CD4-positive, alpha-beta T cell (primary cell): ENCODE results near the gene ATP1B1. TPM values are rescaled to one million over a fixed set of nuclear protein-coding genes. Genes with fewer than 3 reads are reported as not detected.

Experiments used
- ATAC-seq: fragments of 200-7000 bp; cut with Tn5 transposase; one replicate; pipeline ENCODE4 v1.10.0; 2022; ENCODE audit warnings: mild to moderate bottlenecking; ENCODE audit not compliant: poor library complexity
- CTCF ChIA-PET: fragments of 350-600 bp; sonication (Branson Sonifier 250); formaldehyde crosslinking; loops from one replicate; lab custom pipeline; 2021; ENCODE audit warnings: antibody characterized with exemption, inconsistent platforms; lab: Charles Lee
- POLR2A ChIA-PET: fragments of 350-600 bp; sonication (Branson Sonifier 250); formaldehyde crosslinking; loops from one replicate; lab custom pipeline; 2021; ENCODE audit warnings: antibody characterized with exemption, inconsistent platforms; lab: Charles Lee
- DNase-seq, 14 experiments: peaks; one replicate each; pipeline ENCODE4 v3.0.0-alpha.2; 2013 to 2020; ENCODE audit warnings: mixed read lengths in 2 of 14
- H3K27ac ChIP-seq, 2 donors: one replicate each; pipeline versions ENCODE4 v1.5.1 to v1.7.0; 2013; ENCODE audit warnings: low read length in 2 of 2, low read depth in 1 of 2, mild to moderate bottlenecking in 1 of 2
- H3K27me3 ChIP-seq, 2 experiments: 1 replicate in 1 of 2; 2 replicates in 1 of 2; pipeline versions ENCODE4 v1.6.1 to v1.7.0; 2013; ENCODE audit warnings: low read length in 2 of 2, control low read depth in 1 of 2, mild to moderate bottlenecking in 1 of 2, moderate library complexity in 1 of 2; ENCODE audit not compliant: insufficient read depth in 2 of 2, control insufficient read depth in 1 of 2
- H3K36me3 ChIP-seq: one replicate; pipeline ENCODE4 v1.6.1; 2013; ENCODE audit warnings: low read length, control low read depth; ENCODE audit not compliant: insufficient read depth
- H3K4me1 ChIP-seq: one replicate; pipeline ENCODE4 v1.6.1; 2013; ENCODE audit warnings: low read length, control low read depth; ENCODE audit not compliant: insufficient read depth
- H3K4me3 ChIP-seq: one replicate; pipeline ENCODE4 v1.5.1; 2013; ENCODE audit warnings: mild to moderate bottlenecking, low read length, moderate library complexity
- H3K9me3 ChIP-seq, 2 experiments: 1 replicate in 1 of 2; 2 replicates in 1 of 2; pipeline versions ENCODE4 v1.6.1 to v1.7.0; 2013; ENCODE audit warnings: low read length in 2 of 2, mild to moderate bottlenecking in 2 of 2, control low read depth in 1 of 2, moderate library complexity in 1 of 2; ENCODE audit not compliant: control insufficient read depth in 1 of 2, insufficient read depth in 1 of 2
- H3K27ac Mint-ChIP-seq: one replicate; pipeline ENCODE4 v1.8.0; 2020; ENCODE audit warnings: mixed read lengths
- H3K27me3 Mint-ChIP-seq: one replicate; pipeline ENCODE4 v1.8.0; 2021; ENCODE audit warnings: mixed read lengths
- H3K36me3 Mint-ChIP-seq: one replicate; pipeline ENCODE4 v1.8.0; 2021; ENCODE audit warnings: low read depth, mixed read lengths
- H3K4me1 Mint-ChIP-seq: one replicate; pipeline ENCODE4 v1.8.0; 2021; ENCODE audit warnings: low read depth, mixed read lengths
- H3K4me3 Mint-ChIP-seq: one replicate; pipeline ENCODE4 v1.8.0; 2020; ENCODE audit warnings: mild to moderate bottlenecking, mixed read lengths
- H3K9me3 Mint-ChIP-seq: one replicate; pipeline ENCODE4 v1.8.0; 2020; ENCODE audit warnings: mixed read lengths
- CTCF ChIP-seq: fragments of 200-600 bp; IDR thresholded peaks from one replicate; pipeline ENCODE4 v1.8.0; 2022; ENCODE audit warnings: antibody characterized with exemption, mild to moderate bottlenecking
- intact Hi-C, 2 experiments: fragments of 100-400 bp; cut with DNase I in 1 of 2; cut with micrococcal nuclease in 1 of 2; formaldehyde crosslinking; loops; one replicate each; pipeline versions ENCODE4 v1.15.1 to v1.9.0; 2023 to 2025; cut with DNase I, micrococcal nuclease
- total RNA-seq, 174 experiments: library from RNA in 2 of 174; stranded (reverse) in 2 of 174; gene quantifications; one replicate each; pipeline ENCODE4 v1.2.3 and lab custom pipeline; 2021 to 2026

Gene ATP1B1
- total RNA-seq, 2 experiments from 2014 or later: 3.5 to 4.5 TPM

GRCh38 chr1:169099561-169099960, 6.9 kb upstream of the ATP1B1 start:
- CTCF ChIA-PET: no interaction called here
- H3K4me3 Mint-ChIP-seq: no peak overlapping the region
- H3K4me1 ChIP-seq: no peaks in the 10 kb centered on the region
- DNase-seq: no peak
- H3K4me3 ChIP-seq: no peak overlapping the region
- H3K27me3 ChIP-seq: no peaks in the 10 kb centered on the region
- H3K4me1 Mint-ChIP-seq: no peaks in the 10 kb centered on the region
- no peaks in the 10 kb centered on the region for H3K27me3 Mint-ChIP-seq
- no peak overlapping the region for H3K27ac ChIP-seq
- H3K27ac Mint-ChIP-seq: no peak overlapping the region
- H3K36me3 ChIP-seq: no peaks in the 10 kb centered on the region
- intact Hi-C loops: no loop called here
- no peaks in the 10 kb centered on the region for H3K36me3 Mint-ChIP-seq
- H3K9me3 ChIP-seq: no peaks in the 10 kb centered on the region
- POLR2A ChIA-PET: no interaction called here
- no peaks in the 10 kb centered on the region for H3K9me3 Mint-ChIP-seq
- no peak for TF ChIP-seq CTCF
- no peak for ATAC-seq

- intact Hi-C loops: loop anchor here (10.0 kb wide), 2 partner anchors 655 to 755 kb away; no protein-coding TSS in a partner anchor
- TF ChIP-seq CTCF: no peak
- H3K9me3 ChIP-seq: no peaks in the 10 kb centered on the region
- no peaks in the 10 kb centered on the region for H3K36me3 Mint-ChIP-seq
- H3K27ac Mint-ChIP-seq: no peak overlapping the region
- no peaks in the 10 kb centered on the region for H3K36me3 ChIP-seq
- H3K27me3 Mint-ChIP-seq: no peaks in the 10 kb centered on the region
- no peak overlapping the region for H3K4me3 Mint-ChIP-seq
- no peak overlapping the region for H3K4me3 ChIP-seq
- H3K4me1 Mint-ChIP-seq: peaks cover 5% of the 10 kb centered on the region
- no peak for ATAC-seq
- no peaks in the 10 kb centered on the region for H3K27me3 ChIP-seq
- POLR2A ChIA-PET: interaction anchor here (1.4 kb wide), 1 partner anchor 10 kb away, joined by 4 read pairs; no protein-coding TSS in a partner anchor
- no peaks in the 10 kb centered on the region for H3K9me3 Mint-ChIP-seq
- peaks cover 3% of the 10 kb centered on the region for H3K4me1 ChIP-seq
- CTCF ChIA-PET: no interaction called here
- no peak for DNase-seq
- H3K27ac ChIP-seq: no peak overlapping the region
Observed at GRCh38 chr1:169100208-169100607, 6.3 kb upstream of the ATP1B1 start.

GRCh38 chr1:169100651-169101088, 5.8 kb upstream of the ATP1B1 start:
- intact Hi-C loops: loop anchor here (10.0 kb wide), 2 partner anchors 656 to 756 kb away; no protein-coding TSS in a partner anchor
- no peak overlapping the region for H3K4me3 ChIP-seq

More at GRCh38 chr1:169100651-169101088, 5.8 kb upstream of the ATP1B1 start:
- H3K36me3 ChIP-seq: no peaks in the 10 kb centered on the region
- H3K27me3 Mint-ChIP-seq: no peaks in the 10 kb centered on the region
- H3K9me3 ChIP-seq: no peaks in the 10 kb centered on the region
- H3K4me1 Mint-ChIP-seq: peaks cover 8% of the 10 kb centered on the region
- TF ChIP-seq CTCF: no peak
- POLR2A ChIA-PET: interaction anchor here (1.4 kb wide), 1 partner anchor 11 kb away, joined by 4 read pairs; no protein-coding TSS in a partner anchor
- ATAC-seq (no peak), DNase-seq (no peak)
- H3K27ac ChIP-seq: no peak overlapping the region
- peaks cover 8% of the 10 kb centered on the region for H3K4me1 ChIP-seq
- H3K27me3 ChIP-seq: no peaks in the 10 kb centered on the region
- no peaks in the 10 kb centered on the region for H3K9me3 Mint-ChIP-seq
- CTCF ChIA-PET: no interaction called here
- H3K4me3 Mint-ChIP-seq: no peak overlapping the region
- H3K27ac Mint-ChIP-seq: no peak overlapping the region
- H3K36me3 Mint-ChIP-seq: no peaks in the 10 kb centered on the region
